Breast epithelium (tissue), 3 donors: ENCODE data around the gene PYCR2.

Experiments
- POLR2A ChIP-seq: fragments of 450-650 bp; IDR thresholded peaks from one replicate; pipeline ENCODE4 v1.6.1; 2016; ENCODE audit warnings: antibody characterized with exemption, mild to moderate bottlenecking, moderate library complexity
- POLR2AphosphoS5 ChIP-seq, 3 donors: sonication (generic); formaldehyde crosslinking; IDR thresholded peaks; one replicate each; pipeline ENCODE4 v1.6.1; 2017; ENCODE audit warnings: antibody characterized with exemption in 3 of 3
- TF ChIP-seq, protein P1 (sequence below), 3 donors: fragments of 450-650 bp; IDR thresholded peaks; one replicate each; pipeline ENCODE4 v1.5.1; 2016 to 2017; ENCODE audit warnings: antibody characterized with exemption in 3 of 3, mild to moderate bottlenecking in 3 of 3, moderate library complexity in 3 of 3

DNA sequence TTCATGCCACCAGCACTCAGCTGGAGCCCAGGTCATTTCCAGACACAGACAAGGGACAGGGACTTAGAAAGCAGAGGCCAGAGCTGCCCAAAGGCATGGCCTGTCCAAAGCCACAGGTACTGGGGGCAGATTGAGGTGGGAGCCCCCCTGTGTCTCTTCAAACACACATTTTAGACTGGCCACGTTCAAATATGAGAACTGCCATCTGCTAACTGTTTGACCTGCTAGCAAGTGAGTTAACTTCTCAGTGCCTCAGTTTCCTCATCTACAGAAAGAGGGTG lies 17.8 kb upstream of the PYCR2 start:
- TF ChIP-seq, protein P1, sequence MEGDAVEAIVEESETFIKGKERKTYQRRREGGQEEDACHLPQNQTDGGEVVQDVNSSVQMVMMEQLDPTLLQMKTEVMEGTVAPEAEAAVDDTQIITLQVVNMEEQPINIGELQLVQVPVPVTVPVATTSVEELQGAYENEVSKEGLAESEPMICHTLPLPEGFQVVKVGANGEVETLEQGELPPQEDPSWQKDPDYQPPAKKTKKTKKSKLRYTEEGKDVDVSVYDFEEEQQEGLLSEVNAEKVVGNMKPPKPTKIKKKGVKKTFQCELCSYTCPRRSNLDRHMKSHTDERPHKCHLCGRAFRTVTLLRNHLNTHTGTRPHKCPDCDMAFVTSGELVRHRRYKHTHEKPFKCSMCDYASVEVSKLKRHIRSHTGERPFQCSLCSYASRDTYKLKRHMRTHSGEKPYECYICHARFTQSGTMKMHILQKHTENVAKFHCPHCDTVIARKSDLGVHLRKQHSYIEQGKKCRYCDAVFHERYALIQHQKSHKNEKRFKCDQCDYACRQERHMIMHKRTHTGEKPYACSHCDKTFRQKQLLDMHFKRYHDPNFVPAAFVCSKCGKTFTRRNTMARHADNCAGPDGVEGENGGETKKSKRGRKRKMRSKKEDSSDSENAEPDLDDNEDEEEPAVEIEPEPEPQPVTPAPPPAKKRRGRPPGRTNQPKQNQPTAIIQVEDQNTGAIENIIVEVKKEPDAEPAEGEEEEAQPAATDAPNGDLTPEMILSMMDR (IDR thresholded peaks at IDR 0.05): no peak
- TF ChIP-seq POLR2AphosphoS5 (IDR thresholded peaks at IDR 0.05) (no peak), POLR2A (no peak)
